ENCODE measurements around the gene STIM2. TPM values are rescaled to one million over a fixed set of nuclear protein-coding genes. Genes with fewer than 3 reads are reported as not detected.
"Not testable (repeated sequence)": the region's sequence is repeated elsewhere in the genome, so short reads cannot be mapped to it uniquely, and the experiment has no call there.

Gene STIM2
- total RNA-seq, 6 experiments from 2014 or later = 9.1 to 14.6 (median 9.6) TPM

- intact Hi-C loops (cut with DNase I) = no loop called here
- no peak for DNase-seq
- no peaks in the 10 kb centered on the region for H3K4me1 ChIP-seq
- H3K36me3 ChIP-seq = no peaks in the 10 kb centered on the region
- 100% methylated on average over 6 of the region's 6 CpGs for WGBS (ENCODE audit: insufficient coverage, low coverage, low lambda C conversion rate, missing lambda C conversion rate)
- H3K9me3 ChIP-seq = no peaks in the 10 kb centered on the region
- H3K27ac ChIP-seq = no peak overlapping the region
- no peaks in the 10 kb centered on the region for H3K27me3 ChIP-seq
- no peak for TF ChIP-seq POLR2A (IDR thresholded peaks at IDR 0.05)
- no peak for TF ChIP-seq CTCF (IDR thresholded peaks at IDR 0.05)
- no peak overlapping the region for H3K4me3 ChIP-seq
- no peak for ATAC-seq
These were observed 31.2 kb downstream of the STIM2 start for GRCh38 chr4:26891867-26892266.

GRCh38 chr4:26892480-26893150 is 32.0 kb downstream of the STIM2 start:
- TF ChIP-seq CTCF (IDR thresholded peaks at IDR 0.05) (no peak), POLR2A (IDR thresholded peaks at IDR 0.05) (no peak)
- no peaks in the 10 kb centered on the region for H3K27me3 ChIP-seq
- H3K36me3 ChIP-seq = no peaks in the 10 kb centered on the region
- no peaks in the 10 kb centered on the region for H3K9me3 ChIP-seq
- no peak for ATAC-seq
- no peaks in the 10 kb centered on the region for H3K4me1 ChIP-seq
- intact Hi-C loops (cut with DNase I) = no loop called here
- H3K4me3 ChIP-seq = no peak overlapping the region
- 76% methylated on average over 3 of the region's 3 CpGs for WGBS (ENCODE audit: insufficient coverage, low coverage, low lambda C conversion rate, missing lambda C conversion rate)
- no peak overlapping the region for H3K27ac ChIP-seq
- no peak for DNase-seq

- no peaks in the 10 kb centered on the region for H3K27me3 ChIP-seq
- no peak overlapping the region for H3K27ac ChIP-seq
- TF ChIP-seq CTCF (IDR thresholded peaks at IDR 0.05) (no peak), POLR2A (IDR thresholded peaks at IDR 0.05) (no peak)
- H3K9me3 ChIP-seq = no peaks in the 10 kb centered on the region
- H3K4me1 ChIP-seq = no peaks in the 10 kb centered on the region
- no peak for DNase-seq
- H3K36me3 ChIP-seq = no peaks in the 10 kb centered on the region
- intact Hi-C loops (cut with DNase I) = no loop called here
- WGBS (ENCODE audit: insufficient coverage, low coverage, low lambda C conversion rate, missing lambda C conversion rate) = 50% methylated on average over 2 of the region's 2 CpGs
- ATAC-seq = no peak
- no peak overlapping the region for H3K4me3 ChIP-seq
These were observed 32.9 kb downstream of the STIM2 start for GRCh38 chr4:26893491-26893890.

- not testable (repeated sequence) for H3K4me1 ChIP-seq, ATAC-seq
- WGBS (ENCODE audit: insufficient coverage, low coverage, low lambda C conversion rate, missing lambda C conversion rate) = 96% methylated on average over 7 of the region's 7 CpGs
These were observed 34.2 kb downstream of the STIM2 start for GRCh38 chr4:26894881-26895280.

GRCh38 chr4:26896636-26897035 is 36.0 kb downstream of the STIM2 start:
- intact Hi-C loops (cut with DNase I) = no loop called here
- no peaks in the 10 kb centered on the region for H3K9me3 ChIP-seq
- ATAC-seq (no peak), DNase-seq (no peak)
- H3K27me3 ChIP-seq = no peaks in the 10 kb centered on the region
- WGBS (ENCODE audit: insufficient coverage, low coverage, low lambda C conversion rate, missing lambda C conversion rate) = 70% methylated on average over 2 of the region's 2 CpGs
- no peak overlapping the region for H3K4me3 ChIP-seq
- no peaks in the 10 kb centered on the region for H3K36me3 ChIP-seq
- TF ChIP-seq CTCF (IDR thresholded peaks at IDR 0.05) = no peak
- no peak for TF ChIP-seq POLR2A (IDR thresholded peaks at IDR 0.05)
- H3K27ac ChIP-seq = no peak overlapping the region
- H3K4me1 ChIP-seq = no peaks in the 10 kb centered on the region

More at GRCh38 chr4:26894881-26895280, 34.2 kb downstream of the STIM2 start:
- H3K27me3 ChIP-seq; H3K36me3 ChIP-seq; H3K27ac ChIP-seq; H3K9me3 ChIP-seq; intact Hi-C loops (cut with DNase I); DNase-seq; H3K4me3 ChIP-seq: not testable (repeated sequence)

Data from right lobe of liver (tissue), 6 donors.